ENCODE measurements around the gene C10orf120.

Gene C10orf120

DNA sequence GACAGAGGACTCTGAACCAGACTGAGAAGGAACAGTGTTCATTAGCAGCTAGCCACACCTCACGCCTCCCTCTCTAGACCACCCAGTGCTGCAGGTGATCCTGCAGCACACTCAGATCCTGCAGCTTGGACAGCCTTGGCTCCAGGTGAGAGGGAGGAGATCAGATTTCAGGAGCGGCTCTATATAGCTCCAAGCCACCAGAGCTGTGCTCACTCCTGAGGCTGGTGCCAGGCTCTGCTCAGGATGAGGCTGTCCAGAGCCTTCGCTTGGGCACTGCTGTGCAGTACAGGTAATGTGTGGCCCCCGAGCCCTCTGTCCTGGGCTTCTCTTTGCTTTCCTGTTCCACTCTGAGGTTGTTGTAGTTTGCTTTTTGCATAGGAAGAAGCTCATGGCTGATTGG lies 42.4 kb downstream of the C10orf120 start:
- in situ Hi-C loops (cut with MboI; ENCODE audit: low sequenced_read_pairs, unreplicated experiment), result no loop called here
- no peak for DNase-seq (ENCODE audit: low spot score)
- TF ChIP-seq, protein P1, sequence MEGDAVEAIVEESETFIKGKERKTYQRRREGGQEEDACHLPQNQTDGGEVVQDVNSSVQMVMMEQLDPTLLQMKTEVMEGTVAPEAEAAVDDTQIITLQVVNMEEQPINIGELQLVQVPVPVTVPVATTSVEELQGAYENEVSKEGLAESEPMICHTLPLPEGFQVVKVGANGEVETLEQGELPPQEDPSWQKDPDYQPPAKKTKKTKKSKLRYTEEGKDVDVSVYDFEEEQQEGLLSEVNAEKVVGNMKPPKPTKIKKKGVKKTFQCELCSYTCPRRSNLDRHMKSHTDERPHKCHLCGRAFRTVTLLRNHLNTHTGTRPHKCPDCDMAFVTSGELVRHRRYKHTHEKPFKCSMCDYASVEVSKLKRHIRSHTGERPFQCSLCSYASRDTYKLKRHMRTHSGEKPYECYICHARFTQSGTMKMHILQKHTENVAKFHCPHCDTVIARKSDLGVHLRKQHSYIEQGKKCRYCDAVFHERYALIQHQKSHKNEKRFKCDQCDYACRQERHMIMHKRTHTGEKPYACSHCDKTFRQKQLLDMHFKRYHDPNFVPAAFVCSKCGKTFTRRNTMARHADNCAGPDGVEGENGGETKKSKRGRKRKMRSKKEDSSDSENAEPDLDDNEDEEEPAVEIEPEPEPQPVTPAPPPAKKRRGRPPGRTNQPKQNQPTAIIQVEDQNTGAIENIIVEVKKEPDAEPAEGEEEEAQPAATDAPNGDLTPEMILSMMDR (IDR thresholded peaks at IDR 0.05; ENCODE audit: borderline replicate concordance, control extremely low read depth, extremely low read depth, insufficient read depth, missing control alignments), result no peak

DNA sequence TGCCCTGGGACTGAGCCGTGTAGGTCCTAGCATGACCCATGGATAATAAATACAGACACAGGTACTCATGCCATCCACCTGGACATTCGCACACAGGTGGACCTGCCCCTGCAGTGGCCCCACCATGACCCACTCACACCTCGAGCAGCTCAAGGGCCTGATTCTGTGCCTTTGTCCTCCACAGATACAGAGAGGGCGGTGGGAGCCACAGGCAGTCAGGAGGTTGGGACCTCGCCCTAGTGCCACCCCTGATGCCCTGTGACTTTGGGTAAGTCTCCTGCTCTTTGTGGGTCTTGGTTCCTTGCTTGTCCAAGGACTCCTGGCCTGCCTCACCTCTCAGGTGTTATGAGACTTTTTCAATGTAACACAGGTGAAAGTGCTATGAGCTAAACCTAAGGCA lies 42.9 kb downstream of the C10orf120 start:
- TF ChIP-seq, protein P1 (IDR thresholded peaks at IDR 0.05; ENCODE audit: borderline replicate concordance, control extremely low read depth, extremely low read depth, insufficient read depth, missing control alignments), result no peak
- DNase-seq (ENCODE audit: low spot score), result no peak
- in situ Hi-C loops (cut with MboI; ENCODE audit: low sequenced_read_pairs, unreplicated experiment), result no loop called here

DNA sequence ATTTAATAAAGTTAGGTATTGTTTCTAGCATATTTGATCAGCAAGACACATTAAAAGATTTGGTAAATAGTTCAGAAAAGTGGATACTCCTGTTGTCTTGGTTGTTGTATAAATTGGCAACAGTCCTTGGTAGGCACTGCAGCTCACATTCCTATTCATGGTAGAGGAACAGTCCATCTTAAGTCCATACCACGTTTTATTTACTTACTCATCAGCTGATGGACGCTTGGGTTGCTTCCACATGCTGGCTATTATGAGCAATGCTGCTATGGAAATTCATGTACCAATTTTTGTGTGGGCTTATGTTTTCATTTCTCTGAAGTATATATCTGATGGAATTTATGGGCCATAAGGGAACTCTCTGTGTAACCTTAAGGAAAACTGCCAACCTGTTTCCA lies 43.3 kb downstream of the C10orf120 start:
- DNase-seq (ENCODE audit: low spot score), result no peak
- in situ Hi-C loops (cut with MboI; ENCODE audit: low sequenced_read_pairs, unreplicated experiment), result no loop called here
- TF ChIP-seq, protein P1 (IDR thresholded peaks at IDR 0.05; ENCODE audit: borderline replicate concordance, control extremely low read depth, extremely low read depth, insufficient read depth, missing control alignments), result no peak

DNA sequence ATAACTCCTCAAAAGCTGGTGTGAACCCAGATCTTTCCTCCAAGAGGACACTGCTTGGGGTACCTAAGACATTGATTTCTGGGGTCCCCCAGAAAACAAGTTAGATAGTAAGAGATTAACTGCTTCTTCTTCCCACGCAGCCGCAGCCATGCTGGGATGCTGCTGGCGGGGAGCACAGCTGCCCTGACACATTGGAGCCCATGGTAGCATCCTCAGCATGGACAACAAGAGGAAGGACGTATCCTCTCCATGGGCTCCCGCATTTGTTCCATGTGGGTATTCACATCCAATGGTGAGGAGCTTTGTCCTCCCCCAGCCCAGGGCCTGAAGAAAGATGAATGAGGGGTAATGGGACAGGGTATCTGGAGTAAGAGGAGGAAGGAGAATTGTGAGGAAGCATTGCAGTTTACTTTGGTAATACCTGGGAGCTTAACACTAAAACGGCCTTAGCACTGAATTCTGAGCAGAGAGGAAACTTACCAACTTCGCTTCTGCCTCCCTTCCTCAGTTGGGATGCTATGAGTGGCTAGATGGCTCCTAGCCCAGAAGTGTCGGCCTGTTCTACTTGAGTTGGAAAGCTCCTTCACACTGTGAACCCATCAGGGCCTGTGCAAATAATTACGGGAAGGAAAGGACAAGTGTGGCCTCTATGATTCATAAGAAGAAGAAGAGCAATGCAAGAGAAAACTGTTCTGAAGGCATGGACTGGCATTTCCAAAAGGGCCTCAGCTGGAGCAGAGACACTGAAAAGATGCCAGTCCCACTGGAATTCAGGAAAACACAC lies 43.9 kb downstream of the C10orf120 start:
- no peak for DNase-seq (ENCODE audit: low spot score)
- in situ Hi-C loops (cut with MboI; ENCODE audit: low sequenced_read_pairs, unreplicated experiment), result no loop called here
- TF ChIP-seq, protein P1 (IDR thresholded peaks at IDR 0.05; ENCODE audit: borderline replicate concordance, control extremely low read depth, extremely low read depth, insufficient read depth, missing control alignments), result no peak

DNA sequence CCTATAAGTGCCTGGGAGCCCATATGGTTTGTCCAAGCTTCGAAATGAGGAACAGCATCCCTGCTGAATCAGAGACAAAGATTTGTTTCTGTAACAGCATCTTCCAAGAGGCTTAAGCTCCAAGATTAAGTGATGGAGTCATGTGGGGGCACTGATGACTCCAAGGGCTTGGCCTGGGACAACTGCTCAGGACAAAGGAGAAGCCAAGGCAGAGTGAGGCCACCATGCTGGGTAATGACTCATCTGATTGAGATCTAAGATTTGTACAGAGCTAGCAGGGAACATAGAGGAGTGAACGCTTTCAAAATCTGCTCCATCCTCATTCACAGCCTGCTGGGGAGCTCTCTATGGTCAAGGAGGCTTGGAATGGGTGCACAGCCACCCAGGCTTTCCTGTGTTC lies 49.3 kb downstream of the C10orf120 start:
- in situ Hi-C loops (cut with MboI; ENCODE audit: low sequenced_read_pairs, unreplicated experiment), result no loop called here
- TF ChIP-seq, protein P1 (IDR thresholded peaks at IDR 0.05; ENCODE audit: borderline replicate concordance, control extremely low read depth, extremely low read depth, insufficient read depth, missing control alignments), result no peak

DNA sequence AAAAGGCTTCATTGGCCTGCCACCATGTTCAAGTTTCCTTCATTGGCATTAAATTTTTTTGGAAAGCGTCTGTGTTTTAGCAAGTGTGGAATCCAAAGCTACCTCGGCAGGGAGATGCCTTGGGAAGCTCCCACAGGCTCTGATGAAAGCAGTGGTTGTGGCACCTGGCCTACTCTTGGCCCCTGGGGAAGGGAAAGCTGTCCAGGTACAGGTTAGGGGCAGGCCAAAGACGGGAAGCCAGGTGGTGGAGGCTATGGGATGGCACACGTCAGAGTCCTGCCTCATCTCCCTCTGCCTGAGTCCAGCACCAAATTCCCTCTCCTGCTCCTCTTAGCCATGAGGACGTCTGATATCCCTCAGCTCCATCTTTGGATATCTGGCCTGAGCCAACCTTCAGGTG lies 49.7 kb downstream of the C10orf120 start:
- TF ChIP-seq, protein P1 (IDR thresholded peaks at IDR 0.05; ENCODE audit: borderline replicate concordance, control extremely low read depth, extremely low read depth, insufficient read depth, missing control alignments), result no peak
- no peak for DNase-seq (ENCODE audit: low spot score)
- in situ Hi-C loops (cut with MboI; ENCODE audit: low sequenced_read_pairs, unreplicated experiment), result no loop called here

More for the DNA sequence above, 49.3 kb downstream of the C10orf120 start:
- DNase-seq (ENCODE audit: low spot score), result no peak
